Thyroid gland (tissue), 4 donors: Measurements from ENCODE around the gene ROBO2.

Source experiments
- CTCF ChIP-seq, 6 experiments: fragments of 200-600 bp in 3 of 6; fragments of 450-650 bp in 3 of 6; sonication (generic) in 3 of 6; IDR thresholded peaks; one replicate each; pipeline ENCODE4 v1.5.1; 2016 to 2019; ENCODE audit warnings: antibody characterized with exemption in 6 of 6, mild to moderate bottlenecking in 2 of 6, inconsistent platforms in 1 of 6, moderate library complexity in 1 of 6
- POLR2A ChIP-seq, 2 donors: fragments of 450-650 bp; IDR thresholded peaks; one replicate each; pipeline ENCODE4 v1.6.1; 2017; ENCODE audit warnings: antibody characterized with exemption in 2 of 2, mild to moderate bottlenecking in 2 of 2, moderate library complexity in 1 of 2

DNA sequence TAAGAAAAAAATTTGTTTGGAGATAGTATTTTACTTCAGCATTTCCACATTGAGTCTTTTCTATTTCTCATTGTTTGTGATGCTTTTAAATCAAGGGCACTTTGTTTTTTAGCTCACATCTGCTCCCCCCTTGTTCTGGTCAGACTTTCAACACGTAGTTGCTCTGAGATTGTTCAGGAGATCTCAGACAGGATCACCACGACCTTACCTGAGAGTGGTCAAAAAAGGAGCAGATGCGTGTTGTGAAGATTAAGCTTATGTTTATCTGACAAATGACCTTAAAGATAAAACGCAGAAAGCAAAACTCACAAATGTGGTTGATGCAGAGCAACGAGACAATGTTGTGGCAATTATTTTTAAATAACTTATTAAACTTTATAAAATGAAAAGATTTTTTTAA is 298.3 kb downstream of the ROBO2 start:
- TF ChIP-seq CTCF (IDR thresholded peaks at IDR 0.05) (no peak), POLR2A (IDR thresholded peaks at IDR 0.05) (no peak)
